KMS-11 (cell line): ENCODE measurements around the gene HSP90AA1.

ENCODE experiments used
- H2AFZ ChIP-seq: fragments of 200-600 bp; sonication (generic); 2 replicates; pipeline ENCODE4 v1.6.1; 2016; ENCODE audit warnings: antibody characterized with exemption, mixed run types, low read depth
- H3K27ac ChIP-seq: fragments of 200-600 bp; sonication (generic); 2 replicates; pipeline ENCODE4 v1.6.1; 2016; ENCODE audit warnings: mild to moderate bottlenecking, mixed run types
- H3K27me3 ChIP-seq: fragments of 200-600 bp; sonication (generic); 2 replicates; pipeline ENCODE4 v1.6.1; 2017; ENCODE audit warnings: mild to moderate bottlenecking, low read depth, mixed run types, moderate library complexity; ENCODE audit not compliant: insufficient read depth
- H3K36me3 ChIP-seq: fragments of 200-600 bp; sonication (generic); 2 replicates; pipeline ENCODE4 v1.6.1; 2017; ENCODE audit warnings: mild to moderate bottlenecking, mixed run types; ENCODE audit not compliant: insufficient read depth
- H3K4me1 ChIP-seq: fragments of 200-600 bp; sonication (generic); 2 replicates; pipeline ENCODE4 v1.6.1; 2016; ENCODE audit warnings: mild to moderate bottlenecking, low read depth, mixed run types; ENCODE audit not compliant: poor library complexity, severe bottlenecking
- H3K4me2 ChIP-seq: fragments of 200-600 bp; sonication (generic); 2 replicates; pipeline ENCODE4 v1.7.0; 2016; ENCODE audit warnings: mild to moderate bottlenecking, mixed run types
- H3K4me3 ChIP-seq: fragments of 200-600 bp; sonication (generic); IDR thresholded peaks from 2 replicates; pipeline ENCODE4 v1.6.1; 2017; ENCODE audit warnings: low read depth, low read length, mixed read lengths; ENCODE audit not compliant: insufficient read depth
- H3K79me2 ChIP-seq: fragments of 200-600 bp; sonication (generic); 2 replicates; pipeline ENCODE4 v1.6.1; 2016; ENCODE audit warnings: low read depth, mixed run types; ENCODE audit not compliant: insufficient read depth
- H3K9ac ChIP-seq: fragments of 200-600 bp; sonication (generic); 2 replicates; pipeline ENCODE4 v1.6.1; 2016; ENCODE audit warnings: mild to moderate bottlenecking, mixed run types
- H4K20me1 ChIP-seq: fragments of 200-600 bp; sonication (generic); 2 replicates; pipeline ENCODE4 v1.6.1; 2016; ENCODE audit warnings: mild to moderate bottlenecking, mixed run types; ENCODE audit not compliant: insufficient read depth
- CTCF ChIP-seq: fragments of 200-600 bp; sonication (generic); conservative IDR thresholded peaks from 2 replicates; pipeline ENCODE4 v1.6.1; 2017; ENCODE audit warnings: low read depth, mild to moderate bottlenecking, antibody characterized with exemption, low read length, moderate library complexity, mixed read lengths

Gene HSP90AA1

GRCh38 chr14:102052522-102052921 lies 34.3 kb downstream of the HSP90AA1 start:
- Histone ChIP-seq H3K4me1 (no peaks in the 10 kb centered on the region), H3K27me3 (no peaks in the 10 kb centered on the region), H4K20me1 (no peaks in the 10 kb centered on the region), H3K4me2 (no peak overlapping the region), H3K27ac (no peak overlapping the region), H3K79me2 (no peaks in the 10 kb centered on the region), H3K9ac (no peak overlapping the region), H2AFZ (no peak overlapping the region), H3K4me3 (no peak overlapping the region), H3K36me3 (peaks cover 4% of the 10 kb centered on the region; the same call in 1 of the 2 replicates)
- no peak for TF ChIP-seq CTCF

- H3K27me3 ChIP-seq = no peaks in the 10 kb centered on the region
- H4K20me1 ChIP-seq = no peaks in the 10 kb centered on the region
- no peaks in the 10 kb centered on the region for H3K79me2 ChIP-seq
- H3K9ac ChIP-seq = no peak overlapping the region
- H3K27ac ChIP-seq = no peak overlapping the region
- no peak overlapping the region for H3K4me3 ChIP-seq
- no peak overlapping the region for H3K4me2 ChIP-seq
- H3K4me1 ChIP-seq = no peaks in the 10 kb centered on the region
- no peak overlapping the region for H2AFZ ChIP-seq
- H3K36me3 ChIP-seq = peaks cover 4% of the 10 kb centered on the region; the same call in 1 of the 2 replicates
- TF ChIP-seq CTCF = no peak
Observed at GRCh38 chr14:102050625-102051024, 36.2 kb downstream of the HSP90AA1 start.

GRCh38 chr14:102050026-102050405 lies 36.8 kb downstream of the HSP90AA1 start:
- TF ChIP-seq CTCF = no peak
- H3K4me3 ChIP-seq = no peak overlapping the region
- H3K9ac ChIP-seq = no peak overlapping the region
- no peaks in the 10 kb centered on the region for H3K4me1 ChIP-seq
- H4K20me1 ChIP-seq = no peaks in the 10 kb centered on the region
- no peak overlapping the region for H2AFZ ChIP-seq
- peaks cover 4% of the 10 kb centered on the region; the same call in 1 of the 2 replicates for H3K36me3 ChIP-seq
- no peaks in the 10 kb centered on the region for H3K79me2 ChIP-seq
- H3K27me3 ChIP-seq = no peaks in the 10 kb centered on the region
- H3K4me2 ChIP-seq = no peak overlapping the region
- no peak overlapping the region for H3K27ac ChIP-seq

GRCh38 chr14:102049258-102050025 lies 37.4 kb downstream of the HSP90AA1 start:
- Histone ChIP-seq H3K27ac (no peak overlapping the region), H3K36me3 (peaks cover 4% of the 10 kb centered on the region; the same call in 1 of the 2 replicates), H4K20me1 (no peaks in the 10 kb centered on the region), H2AFZ (no peak overlapping the region), H3K27me3 (no peaks in the 10 kb centered on the region), H3K9ac (no peak overlapping the region), H3K4me3 (no peak overlapping the region), H3K4me2 (no peak overlapping the region), H3K4me1 (no peaks in the 10 kb centered on the region), H3K79me2 (no peaks in the 10 kb centered on the region)
- no peak for TF ChIP-seq CTCF
